ENCODE data around the gene AGFG2.

The AGFG2 gene

DNA sequence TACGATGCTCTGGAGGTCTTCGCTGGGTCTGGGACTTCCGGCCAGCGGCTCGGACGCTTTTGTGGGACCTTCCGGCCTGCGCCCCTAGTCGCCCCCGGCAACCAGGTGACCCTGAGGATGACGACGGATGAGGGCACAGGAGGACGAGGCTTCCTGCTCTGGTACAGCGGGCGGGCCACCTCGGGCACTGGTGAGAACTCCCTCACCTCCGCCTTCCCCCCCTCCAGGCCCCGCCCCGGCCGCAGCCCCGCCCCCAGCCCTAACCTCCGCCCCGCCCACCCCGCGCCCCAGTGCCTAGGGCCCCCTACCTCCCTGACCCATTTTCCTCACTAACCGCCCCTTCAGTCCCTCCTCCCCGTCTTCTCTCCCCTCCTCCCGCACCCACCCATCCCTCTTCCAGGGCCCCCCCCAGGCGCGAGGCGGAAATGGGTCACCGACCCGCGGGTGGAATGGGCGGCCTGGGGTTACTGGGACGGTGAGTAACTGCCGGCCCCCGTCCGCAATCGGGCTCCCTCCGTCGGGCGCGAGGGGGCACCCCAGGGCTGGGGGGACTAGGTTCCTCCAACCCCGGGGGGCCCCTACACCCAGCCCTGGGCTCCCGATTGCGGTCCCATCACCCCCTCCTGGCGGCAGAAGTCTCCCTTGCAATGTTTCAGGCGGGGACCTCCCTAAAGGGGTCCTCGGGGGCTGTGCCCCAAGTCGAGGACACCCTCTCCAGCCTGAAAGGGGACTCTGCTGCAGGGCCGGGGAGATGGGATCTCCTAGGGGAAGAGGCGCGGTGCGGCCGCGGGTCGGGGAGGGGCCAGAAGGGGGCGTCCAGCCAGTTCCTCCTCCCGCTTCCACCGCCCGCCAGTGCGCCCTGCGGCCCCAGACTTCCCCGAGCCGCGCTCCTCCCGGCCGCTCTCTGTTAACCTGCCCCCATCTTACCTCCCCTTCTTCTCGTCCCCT is 65.3 kb downstream of the AGFG2 start:
- peak; percentile 67 for DNase-seq (ENCODE audit: low read depth)
- TF ChIP-seq, protein P1, sequence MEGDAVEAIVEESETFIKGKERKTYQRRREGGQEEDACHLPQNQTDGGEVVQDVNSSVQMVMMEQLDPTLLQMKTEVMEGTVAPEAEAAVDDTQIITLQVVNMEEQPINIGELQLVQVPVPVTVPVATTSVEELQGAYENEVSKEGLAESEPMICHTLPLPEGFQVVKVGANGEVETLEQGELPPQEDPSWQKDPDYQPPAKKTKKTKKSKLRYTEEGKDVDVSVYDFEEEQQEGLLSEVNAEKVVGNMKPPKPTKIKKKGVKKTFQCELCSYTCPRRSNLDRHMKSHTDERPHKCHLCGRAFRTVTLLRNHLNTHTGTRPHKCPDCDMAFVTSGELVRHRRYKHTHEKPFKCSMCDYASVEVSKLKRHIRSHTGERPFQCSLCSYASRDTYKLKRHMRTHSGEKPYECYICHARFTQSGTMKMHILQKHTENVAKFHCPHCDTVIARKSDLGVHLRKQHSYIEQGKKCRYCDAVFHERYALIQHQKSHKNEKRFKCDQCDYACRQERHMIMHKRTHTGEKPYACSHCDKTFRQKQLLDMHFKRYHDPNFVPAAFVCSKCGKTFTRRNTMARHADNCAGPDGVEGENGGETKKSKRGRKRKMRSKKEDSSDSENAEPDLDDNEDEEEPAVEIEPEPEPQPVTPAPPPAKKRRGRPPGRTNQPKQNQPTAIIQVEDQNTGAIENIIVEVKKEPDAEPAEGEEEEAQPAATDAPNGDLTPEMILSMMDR (IDR thresholded peaks at IDR 0.05; ENCODE audit: low read length, missing control alignments): peak; percentile 25
- peak overlapping the region; percentile 62 for H3K4me3 ChIP-seq (replicated peaks; ENCODE audit: low read depth, low read length)

DNA sequence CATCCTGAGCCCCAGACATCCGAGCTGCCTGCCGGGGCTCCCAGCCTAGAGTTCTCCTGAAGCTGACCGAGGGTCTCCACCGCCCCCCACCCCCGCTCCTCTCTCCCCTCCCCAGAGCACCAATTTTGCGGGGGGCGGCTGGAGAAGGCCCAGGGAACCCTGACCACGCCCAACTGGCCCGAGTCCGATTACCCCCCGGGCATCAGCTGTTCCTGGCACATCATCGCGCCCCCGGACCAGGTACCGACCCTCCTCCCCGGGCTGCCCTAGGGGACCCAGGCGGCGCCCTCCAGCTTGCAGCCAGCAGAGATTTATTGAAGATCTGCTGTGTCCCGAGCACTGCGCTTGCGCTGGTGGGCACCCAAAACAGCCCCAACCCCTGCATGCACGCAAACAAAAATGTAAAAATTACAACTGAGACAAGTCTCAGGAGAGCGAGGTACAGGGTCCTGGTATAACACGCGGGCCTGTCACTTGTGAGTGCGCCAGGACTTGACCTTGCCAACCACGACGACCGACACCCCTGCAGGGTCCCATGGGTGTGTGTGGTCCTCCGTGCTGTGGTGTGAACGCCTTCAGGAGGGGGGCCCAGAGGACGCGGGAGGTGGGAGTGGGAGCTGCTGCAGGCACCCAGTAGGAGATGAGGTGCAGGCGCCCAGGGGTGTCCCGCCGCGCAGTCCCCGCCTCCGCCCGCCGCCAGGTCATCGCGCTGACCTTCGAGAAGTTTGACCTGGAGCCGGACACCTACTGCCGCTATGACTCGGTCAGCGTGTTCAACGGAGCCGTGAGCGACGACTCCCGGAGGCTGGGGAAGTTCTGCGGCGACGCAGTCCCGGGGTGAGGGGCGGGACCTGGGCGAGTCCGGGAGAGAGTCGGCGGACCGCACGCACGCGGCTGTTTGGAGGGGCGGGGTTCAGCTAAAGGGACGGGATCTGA is 66.2 kb downstream of the AGFG2 start:
- peak overlapping the region; percentile 62 for H3K4me3 ChIP-seq (replicated peaks; ENCODE audit: low read depth, low read length)
- TF ChIP-seq, protein P1 (IDR thresholded peaks at IDR 0.05; ENCODE audit: low read length, missing control alignments): no peak
- no peak for DNase-seq (ENCODE audit: low read depth)

GRCh38 chr7:100606313-100606712 is 67.3 kb downstream of the AGFG2 start:
- TF ChIP-seq, protein P1 (IDR thresholded peaks at IDR 0.05; ENCODE audit: low read length, missing control alignments): no peak
- no peak for DNase-seq (ENCODE audit: low read depth)
- no peak overlapping the region for H3K4me3 ChIP-seq (replicated peaks; ENCODE audit: low read depth, low read length)

- TF ChIP-seq, protein P1 (IDR thresholded peaks at IDR 0.05; ENCODE audit: low read length, missing control alignments): no peak
Observed at GRCh38 chr7:100607111-100607510, 68.1 kb downstream of the AGFG2 start.

DNA sequence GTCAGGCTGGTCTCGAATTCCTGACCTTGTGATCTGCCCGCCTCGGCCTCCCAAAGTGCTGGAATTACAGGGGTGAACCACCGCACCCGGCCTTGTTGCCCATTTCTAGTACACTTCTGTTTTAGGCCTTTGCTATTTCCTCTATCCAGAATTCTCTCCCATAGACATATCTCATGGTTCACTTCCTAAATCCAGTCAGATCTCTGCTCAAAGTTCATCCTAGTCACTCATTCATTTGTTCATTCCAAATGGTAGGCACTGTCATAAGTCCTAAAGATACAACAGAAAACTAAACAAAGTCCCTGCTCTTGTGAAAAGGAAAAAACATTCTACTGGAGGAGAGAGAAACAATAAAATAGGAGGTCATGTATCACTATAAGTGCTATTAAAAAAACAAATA is 71.0 kb downstream of the AGFG2 start:
- H3K4me3 ChIP-seq (replicated peaks; ENCODE audit: low read depth, low read length): no peak overlapping the region
- DNase-seq (ENCODE audit: low read depth): no peak
- TF ChIP-seq, protein P1 (IDR thresholded peaks at IDR 0.05; ENCODE audit: low read length, missing control alignments): no peak

More at GRCh38 chr7:100607111-100607510, 68.1 kb downstream of the AGFG2 start:
- H3K4me3 ChIP-seq (replicated peaks; ENCODE audit: low read depth, low read length): no peak overlapping the region
- DNase-seq (ENCODE audit: low read depth): no peak

DNA sequence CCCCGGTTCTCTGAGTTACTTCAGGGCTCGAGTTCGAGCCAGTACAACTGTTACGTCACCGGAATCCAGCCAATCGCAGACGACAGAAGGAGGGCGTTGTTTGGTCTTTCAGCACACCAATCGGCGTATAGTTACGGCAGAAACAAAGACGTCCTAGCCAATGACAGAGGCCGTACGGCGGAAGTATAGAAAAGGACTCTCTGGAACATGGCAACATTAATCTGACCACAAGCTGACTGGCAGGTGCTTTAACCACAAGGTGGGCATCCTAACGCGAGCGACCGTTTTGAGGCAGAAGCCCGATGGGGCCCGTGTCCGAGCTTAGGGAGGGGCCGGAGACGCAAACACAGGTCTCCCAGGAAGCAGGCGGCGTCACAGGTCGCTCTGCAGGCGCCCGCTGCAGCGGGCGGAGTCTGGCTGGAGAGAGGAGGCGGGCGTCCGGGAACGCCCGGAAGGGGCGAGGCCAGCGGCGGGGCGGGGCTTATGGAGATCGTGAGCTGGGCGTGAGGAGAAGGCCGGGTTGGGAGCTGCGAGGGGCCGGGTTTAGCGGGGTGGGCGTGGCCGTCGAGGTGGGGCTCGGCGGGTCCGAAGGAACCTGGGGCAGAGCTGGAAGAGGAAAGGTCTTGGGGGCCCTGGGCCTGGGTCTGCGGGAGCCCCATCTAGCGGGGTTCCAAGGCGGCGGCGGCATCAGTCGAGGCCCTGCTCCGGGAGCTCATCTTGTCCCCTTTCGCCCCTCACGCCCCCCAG is 73.2 kb downstream of the AGFG2 start, which contains the start of gene MOSPD3:
MOSPD3 (plus strand) TSS at position 558 of the 747 bp plus-strand sequence. CDS start 252 bp downstream, outside the sequence.
- TF ChIP-seq, protein P1 (IDR thresholded peaks at IDR 0.05; ENCODE audit: low read length, missing control alignments): no peak
- H3K4me3 ChIP-seq (replicated peaks; ENCODE audit: low read depth, low read length): peak within 1 kb of the TSS; percentile 76
- DNase-seq (ENCODE audit: low read depth): peak; percentile 100
